Activated CD4-positive, alpha-beta T cell treated with anti-CD3 and anti-CD28 coated beads for 48 hours (primary cell): ENCODE measurements around the gene WDR87.
"Not testable (repeated sequence)": the region's sequence is repeated elsewhere in the genome, so short reads cannot be mapped to it uniquely, and the experiment has no call there.

Source experiments
- DNase-seq: peaks from one replicate; pipeline ENCODE4 v3.0.0-alpha.2; 2020

The WDR87 gene

DNA sequence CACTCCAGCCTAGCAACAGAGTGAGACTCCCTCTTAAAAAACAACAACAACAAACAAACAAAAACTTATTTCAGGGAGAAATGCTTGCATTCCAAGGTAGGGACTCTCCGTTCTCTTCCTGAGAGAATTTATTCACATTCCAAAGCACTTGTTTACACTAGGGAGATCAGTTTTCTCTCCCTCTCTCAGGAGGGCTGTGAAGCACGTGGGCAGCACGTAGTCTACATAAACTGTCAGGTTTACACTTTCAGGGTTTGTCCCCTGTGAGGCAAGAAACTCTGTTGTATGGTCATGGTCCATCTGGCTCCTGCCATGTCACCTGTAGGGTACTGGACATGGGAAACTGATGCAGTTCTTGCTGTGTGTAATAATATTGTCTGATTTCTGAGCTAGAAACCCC lies 31.6 kb downstream of the WDR87 start:
- no peak for DNase-seq

DNA sequence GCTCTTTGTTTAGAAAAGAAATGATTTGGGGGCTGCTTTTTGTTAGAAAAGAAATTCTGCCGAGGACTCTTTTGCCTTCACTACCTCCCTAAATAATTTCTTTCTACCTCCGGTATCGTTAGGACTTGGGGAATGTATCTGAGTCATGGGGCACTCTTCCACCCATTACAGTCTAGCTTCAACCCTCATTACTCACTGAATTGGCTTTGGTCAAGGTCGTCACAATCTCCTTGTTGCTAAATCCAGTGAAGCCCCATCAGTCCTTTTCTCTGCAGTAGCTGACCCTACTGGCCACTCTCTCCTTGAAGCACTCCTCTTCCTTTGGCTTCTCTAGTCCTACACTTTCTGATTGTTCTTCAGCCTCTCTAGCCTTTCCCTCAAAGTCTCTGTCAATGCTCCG lies 34.0 kb downstream of the WDR87 start:
- no peak for DNase-seq

- no peak for DNase-seq
These were observed 36.5 kb downstream of the WDR87 start for GRCh38 chr19:37869766-37870340.

DNA sequence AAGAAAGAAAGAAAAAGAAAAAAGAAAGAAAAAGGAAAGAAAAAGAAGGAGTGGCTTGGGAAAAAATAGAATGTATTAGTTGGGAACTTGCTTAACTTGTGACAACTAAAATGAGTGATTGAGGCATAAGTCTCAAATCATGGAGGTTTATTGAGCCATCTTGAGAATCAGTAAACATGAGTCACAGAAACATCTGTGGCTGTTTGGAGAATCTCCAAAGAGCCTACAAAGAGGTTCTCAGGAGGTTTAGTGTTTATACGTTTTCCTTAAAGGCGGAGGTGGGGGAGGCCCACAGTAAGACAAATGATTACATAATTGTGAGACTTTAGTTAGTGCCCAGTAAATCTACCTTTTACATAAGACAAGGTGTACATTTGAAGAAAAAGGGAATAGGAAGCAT lies 38.6 kb downstream of the WDR87 start:
- no peak for DNase-seq

GRCh38 chr19:37865930-37866329 lies 40.5 kb downstream of the WDR87 start:
- not testable (repeated sequence) for DNase-seq

- DNase-seq, result no peak
These were observed 41.9 kb downstream of the WDR87 start for GRCh38 chr19:37864501-37864900.

- DNase-seq, result peak; percentile 67
These were observed 51.3 kb downstream of the WDR87 start for GRCh38 chr19:37855098-37855497.

GRCh38 chr19:37845932-37846331 lies 60.5 kb downstream of the WDR87 start:
- DNase-seq, result no peak
